ENCODE results near the gene ZNF765.
"Not testable (repeated sequence)": the region's sequence is repeated elsewhere in the genome, so short reads cannot be mapped to it uniquely, and the experiment has no call there.

The ZNF765 gene

GRCh38 chr19:53394974-53395839 lies at the start of gene ZNF765:
ZNF765 (plus strand) TSS chr19:53395149; CDS start chr19:53398016, 2,867 bp downstream.
- in situ Hi-C loops (cut with HindIII; ENCODE audit: low pct_ligation_motif_present, low pct_unique_long_range_greater_than_20kb, low sequenced_read_pairs), result no loop called here

DNA sequence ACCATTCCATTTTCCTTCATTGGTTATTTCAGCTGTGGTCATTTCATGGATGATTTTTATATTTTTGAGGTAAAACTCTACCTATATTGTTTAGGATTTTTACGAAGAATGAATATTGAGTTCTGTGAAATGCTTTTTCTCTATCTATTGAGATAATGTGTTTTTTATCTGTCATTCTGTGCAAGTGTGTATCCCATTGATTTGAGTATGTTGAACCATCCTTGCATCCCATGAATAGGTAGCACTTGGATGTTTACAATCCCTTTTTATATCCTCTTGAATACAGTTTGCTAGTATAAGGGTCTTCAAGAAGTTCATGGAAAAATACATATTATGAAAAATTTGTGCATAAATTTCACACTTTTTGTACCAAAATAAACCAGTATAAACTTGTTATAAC lies 39.2 kb upstream of the ZNF765 start:
- in situ Hi-C loops (cut with HindIII; ENCODE audit: low pct_ligation_motif_present, low pct_unique_long_range_greater_than_20kb, low sequenced_read_pairs), result no loop called here
- no peak for DNase-seq

More at GRCh38 chr19:53394974-53395839, at the start of gene ZNF765:
- DNase-seq, result peak; percentile 84

- no peak for DNase-seq
- in situ Hi-C loops (cut with HindIII; ENCODE audit: low pct_ligation_motif_present, low pct_unique_long_range_greater_than_20kb, low sequenced_read_pairs), result no loop called here
Measured at GRCh38 chr19:53357821-53358581, 36.9 kb upstream of the ZNF765 start.

GRCh38 chr19:53360056-53360455 lies 34.9 kb upstream of the ZNF765 start:
- in situ Hi-C loops (cut with HindIII; ENCODE audit: low pct_ligation_motif_present, low pct_unique_long_range_greater_than_20kb, low sequenced_read_pairs); DNase-seq: not testable (repeated sequence)

GRCh38 chr19:53365134-53365898 lies 29.6 kb upstream of the ZNF765 start, which contains the start of gene ZNF525:
ZNF525 (plus strand) TSS chr19:53365705; CDS start chr19:53372282, 6,577 bp downstream.
- in situ Hi-C loops (cut with HindIII; ENCODE audit: low pct_ligation_motif_present, low pct_unique_long_range_greater_than_20kb, low sequenced_read_pairs), result no loop called here
- DNase-seq, result no peak

GRCh38 chr19:53365899-53366493 lies 29.0 kb upstream of the ZNF765 start:
- no peak for DNase-seq
- in situ Hi-C loops (cut with HindIII; ENCODE audit: low pct_ligation_motif_present, low pct_unique_long_range_greater_than_20kb, low sequenced_read_pairs), result no loop called here

DNA sequence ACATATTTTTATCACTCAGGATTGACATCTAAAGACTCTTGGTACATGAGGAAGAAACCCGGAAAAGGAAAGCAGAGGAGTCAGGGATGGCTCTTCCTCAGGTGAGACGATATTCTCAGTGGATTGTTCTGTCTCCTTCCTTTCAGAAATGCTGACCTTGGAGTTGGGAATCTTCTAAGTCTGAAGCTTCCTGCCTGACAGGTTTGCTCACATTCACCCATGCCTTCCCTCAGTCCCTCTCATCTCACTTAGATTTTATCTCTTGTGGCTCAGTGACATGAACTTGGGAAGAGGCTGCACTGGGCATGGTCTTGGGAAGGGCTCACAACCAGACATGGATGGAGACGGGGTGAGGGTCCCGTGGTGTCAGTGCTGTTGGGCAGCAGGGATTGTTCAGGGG lies 22.8 kb upstream of the ZNF765 start:
- in situ Hi-C loops (cut with HindIII; ENCODE audit: low pct_ligation_motif_present, low pct_unique_long_range_greater_than_20kb, low sequenced_read_pairs), result no loop called here
- DNase-seq, result no peak

DNA sequence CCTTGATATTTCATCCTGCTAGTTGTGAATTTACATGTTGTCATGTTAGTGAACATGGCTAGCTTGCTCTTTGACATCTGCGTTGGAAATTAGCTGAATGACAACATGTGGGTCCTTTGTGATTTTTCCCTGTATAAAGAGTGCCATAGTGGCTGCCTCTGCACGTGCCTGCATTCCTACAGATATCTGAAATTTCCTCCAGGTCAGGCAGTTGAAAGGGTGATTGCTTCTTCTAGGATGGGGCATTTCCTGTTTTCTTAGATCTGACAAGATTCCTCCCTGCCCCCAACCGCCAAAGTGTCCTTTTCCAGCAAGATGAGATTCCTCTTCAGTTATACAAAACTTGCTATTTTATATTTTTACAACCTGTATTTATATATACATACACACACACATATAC lies 20.7 kb upstream of the ZNF765 start:
- DNase-seq, result no peak
- in situ Hi-C loops (cut with HindIII; ENCODE audit: low pct_ligation_motif_present, low pct_unique_long_range_greater_than_20kb, low sequenced_read_pairs), result no loop called here

- DNase-seq, result no peak
- in situ Hi-C loops (cut with HindIII; ENCODE audit: low pct_ligation_motif_present, low pct_unique_long_range_greater_than_20kb, low sequenced_read_pairs), result no loop called here
Measured at GRCh38 chr19:53374743-53375142, 20.2 kb upstream of the ZNF765 start.

- in situ Hi-C loops (cut with HindIII; ENCODE audit: low pct_ligation_motif_present, low pct_unique_long_range_greater_than_20kb, low sequenced_read_pairs), result no loop called here
- DNase-seq, result no peak
Measured at GRCh38 chr19:53381376-53381775, 13.6 kb upstream of the ZNF765 start.

DNA sequence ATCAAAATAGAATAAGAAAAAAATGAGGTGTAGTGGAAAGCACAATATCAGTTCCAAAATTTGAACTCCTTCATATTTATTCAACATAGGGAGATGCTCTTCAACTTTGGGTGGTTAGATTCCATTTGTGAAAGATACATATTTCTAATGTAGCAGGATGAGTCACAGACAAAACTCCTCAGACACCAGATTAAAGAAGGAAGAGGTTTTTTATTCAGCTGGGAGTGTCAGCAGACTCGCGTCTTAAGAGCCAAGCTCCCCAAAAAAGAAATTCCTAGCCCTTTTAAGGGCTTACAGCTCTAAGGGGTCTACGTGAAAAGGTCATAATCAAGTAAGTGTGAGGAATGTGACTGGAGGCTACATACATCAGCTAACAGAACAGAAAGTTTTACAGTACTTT lies 6.8 kb upstream of the ZNF765 start:
- no peak for DNase-seq
- in situ Hi-C loops (cut with HindIII; ENCODE audit: low pct_ligation_motif_present, low pct_unique_long_range_greater_than_20kb, low sequenced_read_pairs), result no loop called here

GRCh38 chr19:53388904-53389303 lies 6.0 kb upstream of the ZNF765 start:
- in situ Hi-C loops (cut with HindIII; ENCODE audit: low pct_ligation_motif_present, low pct_unique_long_range_greater_than_20kb, low sequenced_read_pairs), result no loop called here
- no peak for DNase-seq

DNA sequence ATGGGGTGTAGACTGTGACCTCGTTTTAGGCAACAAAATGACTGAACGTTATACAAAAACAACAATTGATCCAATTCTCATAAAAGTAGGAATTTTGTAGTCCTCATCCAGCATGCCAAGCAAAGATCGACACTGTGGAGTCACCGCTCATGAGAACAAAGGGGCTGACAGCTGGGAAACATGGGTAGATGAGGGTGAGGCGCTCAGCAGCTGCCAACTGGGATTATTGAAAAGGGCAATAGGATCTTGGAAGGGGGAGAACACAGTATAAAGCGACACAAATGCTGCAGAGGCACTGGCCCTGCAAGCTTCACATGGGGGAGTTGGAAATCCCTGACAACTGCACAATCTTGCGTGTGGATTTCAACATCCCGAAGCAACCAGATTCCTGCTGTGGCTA lies 5.4 kb upstream of the ZNF765 start:
- in situ Hi-C loops (cut with HindIII; ENCODE audit: low pct_ligation_motif_present, low pct_unique_long_range_greater_than_20kb, low sequenced_read_pairs), result no loop called here
- DNase-seq, result no peak

DNA sequence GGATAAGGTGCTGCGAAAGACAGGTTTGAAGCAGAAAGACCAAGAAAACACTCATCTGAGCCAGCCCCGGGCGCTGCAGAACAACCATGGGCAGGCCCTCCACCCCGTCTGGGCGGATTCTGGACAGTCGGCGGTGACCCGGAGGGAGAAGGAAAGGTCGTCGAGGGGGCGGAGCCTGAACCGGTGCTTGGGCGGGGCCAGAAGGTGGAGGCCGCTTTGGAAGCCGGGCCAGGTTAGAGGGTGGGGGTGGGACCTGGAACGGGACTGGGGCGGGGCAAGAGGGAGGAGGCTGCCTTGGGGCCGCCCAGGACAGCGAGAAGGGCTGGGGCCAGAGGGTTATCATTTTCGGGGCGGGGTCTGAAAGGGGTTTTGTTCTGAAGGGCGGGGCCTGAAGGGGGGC lies 5.0 kb upstream of the ZNF765 start:
- DNase-seq, result no peak
- in situ Hi-C loops (cut with HindIII; ENCODE audit: low pct_ligation_motif_present, low pct_unique_long_range_greater_than_20kb, low sequenced_read_pairs), result no loop called here

- in situ Hi-C loops (cut with HindIII; ENCODE audit: low pct_ligation_motif_present, low pct_unique_long_range_greater_than_20kb, low sequenced_read_pairs), result no loop called here
- DNase-seq, result no peak
Measured at GRCh38 chr19:53394522-53394973, 401 bp upstream of the ZNF765 start.

GRCh38 chr19:53395840-53396524 lies 1.0 kb downstream of the ZNF765 start:
- DNase-seq; in situ Hi-C loops (cut with HindIII; ENCODE audit: low pct_ligation_motif_present, low pct_unique_long_range_greater_than_20kb, low sequenced_read_pairs): not testable (repeated sequence)

DNA sequence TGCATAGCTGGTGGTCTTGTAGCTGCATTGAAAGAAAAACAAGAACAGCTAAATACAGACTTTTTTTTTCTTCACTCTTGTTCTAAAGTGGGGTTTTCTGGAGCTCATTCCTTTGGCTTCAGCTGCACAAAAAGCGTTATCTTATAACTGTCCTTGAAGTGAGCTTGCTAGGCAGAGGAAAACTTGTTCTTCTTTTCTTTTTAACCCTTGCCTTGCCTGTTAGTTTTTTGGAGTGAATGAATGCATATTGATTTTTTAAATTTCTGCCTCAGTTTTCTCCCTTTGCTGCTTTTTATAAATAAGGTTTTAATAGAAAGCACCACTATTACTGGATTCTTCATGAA lies 1.5 kb downstream of the ZNF765 start:
- in situ Hi-C loops (cut with HindIII; ENCODE audit: low pct_ligation_motif_present, low pct_unique_long_range_greater_than_20kb, low sequenced_read_pairs), result no loop called here
- DNase-seq, result no peak

GRCh38 chr19:53397918-53398317 lies 3.0 kb downstream of the ZNF765 start:
- DNase-seq; in situ Hi-C loops (cut with HindIII; ENCODE audit: low pct_ligation_motif_present, low pct_unique_long_range_greater_than_20kb, low sequenced_read_pairs): not testable (repeated sequence)

All from ACHN (cell line).